ENCODE results near the gene ATP5F1E. TPM values are rescaled to one million over a fixed set of nuclear protein-coding genes. Genes with fewer than 3 reads are reported as not detected.

ATP5F1E gene
- total and polyA plus RNA-seq, 4 donors, result 48.2 to 110 (median 50.8) TPM

GRCh38 chr20:58995461-58996225 lies 36.5 kb downstream of the ATP5F1E start:
- Histone ChIP-seq H3K36me3 (ENCODE audit: control insufficient read depth in 1 of 2, insufficient read depth in 2 of 2, low read length in 1 of 2) (peaks cover 5 to 20% of the 10 kb centered on the region in 2 donors), H3K4me3 (ENCODE audit: low read length in 2 of 2) (no peak overlapping the region), H3K27ac (ENCODE audit: low read depth in 1 of 2, low read length in 2 of 2) (no peak overlapping the region), H3K27me3 (ENCODE audit: control insufficient read depth in 1 of 2, insufficient read depth in 2 of 2, low read length in 1 of 2) (no peaks in the 10 kb centered on the region), H3K9me3 (ENCODE audit: control insufficient read depth, low read length) (no peaks in the 10 kb centered on the region), H3K4me1 (ENCODE audit: control insufficient read depth in 1 of 2, insufficient read depth in 2 of 2, low read length in 2 of 2) (no peaks in the 10 kb centered on the region)
- peak in 1 of 2 donors; percentile 61 for DNase-seq
- intact Hi-C loops (cut with DNase I), result loop anchor here in 1 of 2 donors (5.0 kb wide), 1 partner anchor 37 kb away; the partner anchor contains the start of gene ATP5F1E
- WGBS, 2 donors, result 79 to 83% methylated on average over 18 of the region's 18 CpGs
- no peak for ATAC-seq (ENCODE audit: low FRiP score)

GRCh38 chr20:58994390-58995159 lies 37.6 kb downstream of the ATP5F1E start:
- DNase-seq, result peak in 1 of 2 donors; percentile 71
- H3K27me3 ChIP-seq (ENCODE audit: control insufficient read depth in 1 of 2, insufficient read depth in 2 of 2, low read length in 1 of 2), result no peaks in the 10 kb centered on the region
- no peak for ATAC-seq (ENCODE audit: low FRiP score)
- H3K4me3 ChIP-seq (ENCODE audit: low read length in 2 of 2), result no peak overlapping the region
- intact Hi-C loops (cut with DNase I), result loop anchor here in 1 of 2 donors (5.0 kb wide), 1 partner anchor 38 kb away; the partner anchor contains the start of gene ATP5F1E
- no peaks in the 10 kb centered on the region for H3K4me1 ChIP-seq (ENCODE audit: control insufficient read depth in 1 of 2, insufficient read depth in 2 of 2, low read length in 2 of 2)
- 77 to 81% methylated on average over 17 of the region's 17 CpGs for WGBS, 2 donors
- H3K27ac ChIP-seq (ENCODE audit: low read depth in 1 of 2, low read length in 2 of 2), result no peak overlapping the region
- no peaks in the 10 kb centered on the region for H3K9me3 ChIP-seq (ENCODE audit: control insufficient read depth, low read length)
- H3K36me3 ChIP-seq (ENCODE audit: control insufficient read depth in 1 of 2, insufficient read depth in 2 of 2, low read length in 1 of 2), result peaks cover 5 to 20% of the 10 kb centered on the region in 2 donors

- ATAC-seq (ENCODE audit: low FRiP score) (no peak), DNase-seq (peak in 1 of 2 donors; percentile 73)
- Histone ChIP-seq H3K27ac (ENCODE audit: low read depth in 1 of 2, low read length in 2 of 2) (no peak overlapping the region), H3K36me3 (ENCODE audit: control insufficient read depth in 1 of 2, insufficient read depth in 2 of 2, low read length in 1 of 2) (peaks cover 5 to 17% of the 10 kb centered on the region in 2 donors), H3K9me3 (ENCODE audit: control insufficient read depth, low read length) (no peaks in the 10 kb centered on the region), H3K27me3 (ENCODE audit: control insufficient read depth in 1 of 2, insufficient read depth in 2 of 2, low read length in 1 of 2) (no peaks in the 10 kb centered on the region), H3K4me3 (ENCODE audit: low read length in 2 of 2) (no peak overlapping the region), H3K4me1 (ENCODE audit: control insufficient read depth in 1 of 2, insufficient read depth in 2 of 2, low read length in 2 of 2) (no peaks in the 10 kb centered on the region)
- 82 to 85% methylated on average over 23 of the region's 23 CpGs for whole genome bisulfite sequencing, 2 donors
- intact Hi-C loops (cut with DNase I), result no loop called here
Measured at GRCh38 chr20:58993332-58994248, 38.5 kb downstream of the ATP5F1E start.

GRCh38 chr20:58992911-58993310 lies 39.2 kb downstream of the ATP5F1E start:
- ATAC-seq (ENCODE audit: low FRiP score), result no peak
- no peaks in the 10 kb centered on the region for H3K4me1 ChIP-seq (ENCODE audit: control insufficient read depth in 1 of 2, insufficient read depth in 2 of 2, low read length in 2 of 2)
- H3K36me3 ChIP-seq (ENCODE audit: control insufficient read depth in 1 of 2, insufficient read depth in 2 of 2, low read length in 1 of 2), result peaks cover 5 to 17% of the 10 kb centered on the region in 2 donors
- H3K27me3 ChIP-seq (ENCODE audit: control insufficient read depth in 1 of 2, insufficient read depth in 2 of 2, low read length in 1 of 2), result no peaks in the 10 kb centered on the region
- no peak overlapping the region for H3K27ac ChIP-seq (ENCODE audit: low read depth in 1 of 2, low read length in 2 of 2)
- intact Hi-C loops (cut with DNase I), result no loop called here
- no peaks in the 10 kb centered on the region for H3K9me3 ChIP-seq (ENCODE audit: control insufficient read depth, low read length)
- no peak overlapping the region for H3K4me3 ChIP-seq (ENCODE audit: low read length in 2 of 2)
- peak in 1 of 2 donors; percentile 8 for DNase-seq
- 85 to 87% methylated on average over 3 of the region's 3 CpGs for WGBS, 2 donors

- Histone ChIP-seq H3K27me3 (ENCODE audit: control insufficient read depth in 1 of 2, insufficient read depth in 2 of 2, low read length in 1 of 2) (no peaks in the 10 kb centered on the region), H3K27ac (ENCODE audit: low read depth in 1 of 2, low read length in 2 of 2) (no peak overlapping the region), H3K4me3 (ENCODE audit: low read length in 2 of 2) (no peak overlapping the region), H3K4me1 (ENCODE audit: control insufficient read depth in 1 of 2, insufficient read depth in 2 of 2, low read length in 2 of 2) (no peaks in the 10 kb centered on the region), H3K9me3 (ENCODE audit: control insufficient read depth, low read length) (no peaks in the 10 kb centered on the region), H3K36me3 (ENCODE audit: control insufficient read depth in 1 of 2, insufficient read depth in 2 of 2, low read length in 1 of 2) (peaks cover 0 to 14% of the 10 kb centered on the region in 2 donors)
- ATAC-seq (ENCODE audit: low FRiP score) (no peak), DNase-seq (peak in 1 of 2 donors; percentile 33)
- intact Hi-C loops (cut with DNase I), result no loop called here
- 82 to 84% methylated on average over 9 of the region's 9 CpGs for WGBS, 2 donors
Measured at GRCh38 chr20:58991715-58992114, 40.4 kb downstream of the ATP5F1E start.

GRCh38 chr20:58990651-58991445 lies 41.3 kb downstream of the ATP5F1E start:
- H3K4me1 ChIP-seq (ENCODE audit: control insufficient read depth in 1 of 2, insufficient read depth in 2 of 2, low read length in 2 of 2), result no peaks in the 10 kb centered on the region
- 88 to 91% methylated on average over 14 of the region's 14 CpGs for WGBS, 2 donors
- intact Hi-C loops (cut with DNase I), result no loop called here
- DNase-seq (peak in 1 of 2 donors; percentile 70), ATAC-seq (ENCODE audit: low FRiP score) (no peak)
- H3K36me3 ChIP-seq (ENCODE audit: control insufficient read depth in 1 of 2, insufficient read depth in 2 of 2, low read length in 1 of 2), result peaks cover 0 to 14% of the 10 kb centered on the region in 2 donors
- H3K27ac ChIP-seq (ENCODE audit: low read depth in 1 of 2, low read length in 2 of 2), result no peak overlapping the region
- no peaks in the 10 kb centered on the region for H3K9me3 ChIP-seq (ENCODE audit: control insufficient read depth, low read length)
- H3K27me3 ChIP-seq (ENCODE audit: control insufficient read depth in 1 of 2, insufficient read depth in 2 of 2, low read length in 1 of 2), result no peaks in the 10 kb centered on the region
- H3K4me3 ChIP-seq (ENCODE audit: low read length in 2 of 2), result no peak overlapping the region

GRCh38 chr20:58989196-58989595 lies 42.9 kb downstream of the ATP5F1E start:
- WGBS, 2 donors, result 84 to 85% methylated on average over 10 of the region's 10 CpGs

More at GRCh38 chr20:58989196-58989595, 42.9 kb downstream of the ATP5F1E start:
- Histone ChIP-seq H3K4me3 (ENCODE audit: low read length in 2 of 2) (no peak overlapping the region), H3K27me3 (ENCODE audit: control insufficient read depth in 1 of 2, insufficient read depth in 2 of 2, low read length in 1 of 2) (no peaks in the 10 kb centered on the region), H3K27ac (ENCODE audit: low read depth in 1 of 2, low read length in 2 of 2) (no peak overlapping the region), H3K36me3 (ENCODE audit: control insufficient read depth in 1 of 2, insufficient read depth in 2 of 2, low read length in 1 of 2) (peaks cover 0 to 9% of the 10 kb centered on the region in 2 donors), H3K4me1 (ENCODE audit: control insufficient read depth in 1 of 2, insufficient read depth in 2 of 2, low read length in 2 of 2) (no peaks in the 10 kb centered on the region), H3K9me3 (ENCODE audit: control insufficient read depth, low read length) (no peaks in the 10 kb centered on the region)
- no peak for ATAC-seq (ENCODE audit: low FRiP score)
- peak in 1 of 2 donors; percentile 54 for DNase-seq
- intact Hi-C loops (cut with DNase I), result loop anchor here in 1 of 2 donors (5.0 kb wide), 2 partner anchors 87 to 102 kb away; no protein-coding TSS in a partner anchor

All from aorta (tissue), 5 donors.